CD14-positive monocyte (primary cell): ENCODE data around the gene PLCB1. TPM values are rescaled to one million over a fixed set of nuclear protein-coding genes. Genes with fewer than 3 reads are reported as not detected.
"Not testable (repeated sequence)": the region's sequence is repeated elsewhere in the genome, so short reads cannot be mapped to it uniquely, and the experiment has no call there.

ENCODE experiments used
- DNase-seq, 3 donors: peaks; one replicate each; pipeline ENCODE4 v3.0.0-alpha.2; 2011 to 2022
- H2AFZ ChIP-seq: 2 replicates; pipeline ENCODE4 v1.6.0; 2012; ENCODE audit warnings: mild to moderate bottlenecking, low read depth, low read length, inconsistent platforms; ENCODE audit not compliant: insufficient read depth, poor library complexity, severe bottlenecking
- H3K27ac ChIP-seq, 2 donors: 1 replicate in 1 of 2; 2 replicates in 1 of 2; pipeline ENCODE4 v1.5.1; 2012 to 2013; ENCODE audit warnings: low read length in 2 of 2, control low read depth in 1 of 2, inconsistent platforms in 1 of 2, low read depth in 1 of 2, mild to moderate bottlenecking in 1 of 2
- H3K27me3 ChIP-seq, 2 donors: one replicate each; pipeline versions ENCODE4 v1.6.0 to v1.6.1; 2011 to 2013; ENCODE audit warnings: low read length in 2 of 2; ENCODE audit not compliant: control insufficient read depth in 2 of 2, insufficient read depth in 2 of 2
- H3K36me3 ChIP-seq, 2 donors: replicated peaks in 1 of 2; 1 replicate in 1 of 2; 2 replicates in 1 of 2; pipeline versions ENCODE4 v1.5.1 to v1.6.1; 2012 to 2013; ENCODE audit warnings: low read length in 2 of 2, control low read depth in 1 of 2, inconsistent platforms in 1 of 2, mild to moderate bottlenecking in 1 of 2; ENCODE audit not compliant: insufficient read depth in 2 of 2, control insufficient read depth in 1 of 2
- H3K4me1 ChIP-seq, 2 donors: 1 replicate in 1 of 2; 2 replicates in 1 of 2; pipeline versions ENCODE4 v1.5.1 to v1.6.1; 2012 to 2013; ENCODE audit warnings: low read length in 2 of 2, control low read depth in 1 of 2, inconsistent platforms in 1 of 2, mild to moderate bottlenecking in 1 of 2, moderate library complexity in 1 of 2; ENCODE audit not compliant: insufficient read depth in 2 of 2, control insufficient read depth in 1 of 2
- H3K4me2 ChIP-seq: replicated peaks from 2 replicates; pipeline ENCODE3; 2012; ENCODE audit warnings: low read length, moderate library complexity, mild to moderate bottlenecking; ENCODE audit not compliant: poor library complexity, severe bottlenecking; ENCODE audit errors: extremely low read depth
- H3K4me3 ChIP-seq, 3 experiments: fragments of 200-600 bp in 1 of 3; sonication (generic) in 1 of 3; replicated peaks in 1 of 3; 1 replicate in 2 of 3; 2 replicates in 1 of 3; pipeline ENCODE4 v1.5.1; 2011 to 2013; ENCODE audit warnings: low read length in 3 of 3, mild to moderate bottlenecking in 3 of 3, control low read depth in 2 of 3, low read depth in 2 of 3, inconsistent platforms in 1 of 3, moderate library complexity in 1 of 3
- H3K79me2 ChIP-seq: 2 replicates; pipeline ENCODE4 v1.6.0; 2012; ENCODE audit warnings: mild to moderate bottlenecking, control low read depth, inconsistent platforms, low read length, moderate library complexity; ENCODE audit not compliant: insufficient read depth
- H3K9ac ChIP-seq: 2 replicates; pipeline ENCODE4 v1.6.0; 2017; ENCODE audit warnings: low read length, mild to moderate bottlenecking; ENCODE audit not compliant: insufficient read depth, poor library complexity, severe bottlenecking
- H3K9me3 ChIP-seq, 2 donors: replicated peaks in 1 of 2; 1 replicate in 1 of 2; 2 replicates in 1 of 2; pipeline versions ENCODE4 v1.5.1 to v1.6.1; 2012 to 2013; ENCODE audit warnings: low read length in 2 of 2, control low read depth in 1 of 2; ENCODE audit not compliant: control insufficient read depth in 1 of 2, insufficient read depth in 1 of 2
- H4K20me1 ChIP-seq: 2 replicates; pipeline ENCODE4 v1.6.0; 2012; ENCODE audit warnings: mild to moderate bottlenecking, low read length, control low read depth, moderate library complexity; ENCODE audit not compliant: insufficient read depth
- H3K27ac Mint-ChIP-seq, 7 donors: one replicate each; pipeline ENCODE4 v1.8.0; 2020; ENCODE audit warnings: mild to moderate bottlenecking in 7 of 7, mixed read lengths in 7 of 7, moderate library complexity in 6 of 7, inconsistent platforms in 2 of 7
- H3K27me3 Mint-ChIP-seq, 3 donors: one replicate each; pipeline ENCODE4 v1.8.0; 2021 to 2022; ENCODE audit warnings: low read depth in 3 of 3, mild to moderate bottlenecking in 3 of 3, mixed read lengths in 3 of 3, moderate library complexity in 3 of 3, inconsistent platforms in 1 of 3
- H3K36me3 Mint-ChIP-seq, 2 donors: one replicate each; pipeline ENCODE4 v1.8.0; 2020; ENCODE audit warnings: mixed read lengths in 2 of 2, inconsistent platforms in 1 of 2, mild to moderate bottlenecking in 1 of 2
- H3K4me1 Mint-ChIP-seq: one replicate; pipeline ENCODE4 v1.8.0; 2020; ENCODE audit warnings: mild to moderate bottlenecking, mixed read lengths
- H3K4me3 Mint-ChIP-seq, 2 donors: one replicate each; pipeline ENCODE4 v1.8.0; 2020; ENCODE audit warnings: mild to moderate bottlenecking in 2 of 2, mixed read lengths in 2 of 2, moderate library complexity in 1 of 2
- H3K9me3 Mint-ChIP-seq, 7 donors: one replicate each; pipeline ENCODE4 v1.8.0; 2020 to 2022; ENCODE audit warnings: mixed read lengths in 7 of 7, mild to moderate bottlenecking in 6 of 7, moderate library complexity in 6 of 7, inconsistent platforms in 2 of 7
- WGBS: methylation state at CpG from one replicate; pipeline ENCODE4 v1.1.5; 2013; ENCODE audit warnings: missing lambda C conversion rate; ENCODE audit not compliant: insufficient coverage; 5-methylcytosine and 5-hydroxymethylcytosine counted together
- intact Hi-C, 2 donors: fragments of 100-400 bp; cut with micrococcal nuclease; formaldehyde crosslinking; loops; one replicate each; pipeline versions ENCODE4 v1.15.0 to v1.15.1; 2023
- polyA plus RNA-seq, 3 donors: library from polyadenylated mRNA; depleted of rRNA in 1 of 3; unstranded in 2 of 3; stranded (reverse) in 1 of 3; fragments of 300-500 nt in 2 of 3; fragments of >200 nt in 1 of 3; fragmentation: Illumina TruSeq in 2 of 3; gene quantifications; 1 replicate in 2 of 3; 2 replicates in 1 of 3; pipeline ENCODE4 v1.2.3, GENCODE V29; 2012 to 2021
- TF ChIP-seq, protein P1 (sequence below): fragments of 200-600 bp; IDR thresholded peaks from one replicate; pipeline ENCODE4 v1.8.0; 2022; ENCODE audit warnings: antibody characterized with exemption, mild to moderate bottlenecking

The PLCB1 gene
- polyA plus RNA-seq, 3 donors = 8.6 to 16.4 (median 13.2) TPM

DNA sequence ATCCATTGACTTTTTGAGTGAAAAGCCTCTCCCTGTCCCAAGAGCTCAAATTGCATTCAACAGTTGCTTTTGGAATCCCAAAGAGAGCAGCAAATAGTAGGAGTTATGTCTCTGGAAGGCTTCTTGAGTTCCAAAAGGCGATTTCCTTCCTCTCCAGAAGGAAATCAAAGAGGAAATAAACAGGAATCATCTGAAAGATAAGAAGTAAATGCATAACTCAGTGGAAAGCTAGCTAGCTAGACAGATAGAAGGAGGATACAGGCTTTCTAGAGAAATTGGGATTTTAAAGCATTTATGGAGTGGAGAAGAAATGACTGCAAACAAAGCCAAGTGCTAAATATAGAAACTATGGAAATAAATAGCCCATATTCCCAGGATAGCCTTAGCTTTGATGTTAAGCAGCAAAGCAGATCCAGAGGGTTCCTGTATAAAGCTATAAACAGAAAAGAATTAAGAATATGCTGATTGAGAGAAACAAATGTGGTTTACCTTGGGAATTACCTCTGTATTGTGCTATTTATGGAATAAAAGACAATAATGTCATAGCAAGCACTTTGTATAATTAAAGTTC lies 214.7 kb downstream of the PLCB1 start:
- no CpG with 5 or more reads among the region's 1 CpG for WGBS
- H3K4me2 ChIP-seq = no peak overlapping the region
- H3K4me1 Mint-ChIP-seq = peaks cover 14% of the 10 kb centered on the region

DNA sequence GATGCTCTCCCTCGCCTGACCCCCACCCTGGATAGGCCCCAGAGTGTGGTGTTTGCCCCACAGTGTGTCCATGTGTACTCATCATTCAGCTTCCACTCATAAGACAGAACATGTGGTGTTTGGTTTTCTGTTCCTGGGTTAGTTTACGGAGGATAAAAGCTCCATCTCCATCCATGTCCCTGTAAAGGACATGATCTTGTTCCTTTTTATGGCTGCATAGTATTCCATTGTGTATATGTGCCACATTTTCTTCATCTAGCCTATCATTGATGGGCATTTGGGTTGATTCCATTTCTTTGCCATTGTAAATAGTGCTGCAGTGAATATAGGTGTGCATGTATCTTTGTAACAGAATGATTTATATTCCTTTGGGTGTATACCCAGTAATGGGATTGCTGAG lies 218.2 kb downstream of the PLCB1 start:
- H3K4me1 Mint-ChIP-seq = peaks cover 28% of the 10 kb centered on the region

More for the DNA sequence above, 214.7 kb downstream of the PLCB1 start:
- H3K27me3 Mint-ChIP-seq = no peaks in the 10 kb centered on the region
- H3K4me3 ChIP-seq = no peak overlapping the region
- intact Hi-C loops = no loop called here
- H3K4me3 Mint-ChIP-seq = no peak overlapping the region
- no peak overlapping the region for H3K9ac ChIP-seq
- no peaks in the 10 kb centered on the region for H3K36me3 ChIP-seq
- peaks cover 0 to 3% of the 10 kb centered on the region in 2 donors for H3K36me3 Mint-ChIP-seq
- H4K20me1 ChIP-seq = no peaks in the 10 kb centered on the region
- TF ChIP-seq, protein P1, sequence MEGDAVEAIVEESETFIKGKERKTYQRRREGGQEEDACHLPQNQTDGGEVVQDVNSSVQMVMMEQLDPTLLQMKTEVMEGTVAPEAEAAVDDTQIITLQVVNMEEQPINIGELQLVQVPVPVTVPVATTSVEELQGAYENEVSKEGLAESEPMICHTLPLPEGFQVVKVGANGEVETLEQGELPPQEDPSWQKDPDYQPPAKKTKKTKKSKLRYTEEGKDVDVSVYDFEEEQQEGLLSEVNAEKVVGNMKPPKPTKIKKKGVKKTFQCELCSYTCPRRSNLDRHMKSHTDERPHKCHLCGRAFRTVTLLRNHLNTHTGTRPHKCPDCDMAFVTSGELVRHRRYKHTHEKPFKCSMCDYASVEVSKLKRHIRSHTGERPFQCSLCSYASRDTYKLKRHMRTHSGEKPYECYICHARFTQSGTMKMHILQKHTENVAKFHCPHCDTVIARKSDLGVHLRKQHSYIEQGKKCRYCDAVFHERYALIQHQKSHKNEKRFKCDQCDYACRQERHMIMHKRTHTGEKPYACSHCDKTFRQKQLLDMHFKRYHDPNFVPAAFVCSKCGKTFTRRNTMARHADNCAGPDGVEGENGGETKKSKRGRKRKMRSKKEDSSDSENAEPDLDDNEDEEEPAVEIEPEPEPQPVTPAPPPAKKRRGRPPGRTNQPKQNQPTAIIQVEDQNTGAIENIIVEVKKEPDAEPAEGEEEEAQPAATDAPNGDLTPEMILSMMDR = no peak
- peaks cover 0 to 6% (median 2%) of the 10 kb centered on the region in 7 donors for H3K9me3 Mint-ChIP-seq
- no peaks in the 10 kb centered on the region for H3K27me3 ChIP-seq
- no peaks in the 10 kb centered on the region for H3K9me3 ChIP-seq
- no peak overlapping the region for H3K27ac ChIP-seq
- no peak overlapping the region for H2AFZ ChIP-seq
- no peak overlapping the region for H3K27ac Mint-ChIP-seq
- H3K79me2 ChIP-seq = no peaks in the 10 kb centered on the region
- H3K4me1 ChIP-seq = peaks cover 7 to 10% of the 10 kb centered on the region in 2 donors
- no peak for DNase-seq

More for the DNA sequence above, 218.2 kb downstream of the PLCB1 start:
- H3K4me3 ChIP-seq, H3K36me3 Mint-ChIP-seq, H3K27ac ChIP-seq, H4K20me1 ChIP-seq, DNase-seq, H3K27ac Mint-ChIP-seq, H3K4me3 Mint-ChIP-seq, H3K27me3 Mint-ChIP-seq, H3K9me3 Mint-ChIP-seq, H3K9ac ChIP-seq, H3K36me3 ChIP-seq, H3K79me2 ChIP-seq, intact Hi-C loops, H2AFZ ChIP-seq, H3K27me3 ChIP-seq, H3K9me3 ChIP-seq, H3K4me2 ChIP-seq: not testable (repeated sequence)
- peaks cover 10 to 26% of the 10 kb centered on the region in 2 donors for H3K4me1 ChIP-seq
- WGBS = no CpG with 5 or more reads among the region's 2 CpGs
